Lower leg skin (tissue), 3 donors: ENCODE measurements around the gene GLS.

Experiments used
- CTCF ChIP-seq, 3 donors: fragments of 450-650 bp; IDR thresholded peaks; one replicate each; pipeline ENCODE4 v1.5.1; 2016; ENCODE audit warnings: antibody characterized with exemption in 3 of 3, mild to moderate bottlenecking in 3 of 3, moderate library complexity in 2 of 3
- POLR2A ChIP-seq, 2 donors: fragments of 450-650 bp; IDR thresholded peaks; one replicate each; pipeline ENCODE4 v1.6.1; 2016 to 2017; ENCODE audit warnings: antibody characterized with exemption in 2 of 2, mild to moderate bottlenecking in 1 of 2, moderate library complexity in 1 of 2

GRCh38 chr2:190976521-190976920, 95.9 kb downstream of the GLS start:
- TF ChIP-seq POLR2A (IDR thresholded peaks at IDR 0.05) (no peak), CTCF (IDR thresholded peaks at IDR 0.05) (no peak)
